Measurements from ENCODE around the gene PTPRM.
A peak's percentile ranks its signal among the peaks of the same experiment; 100 is the strongest.

The PTPRM gene

DNA sequence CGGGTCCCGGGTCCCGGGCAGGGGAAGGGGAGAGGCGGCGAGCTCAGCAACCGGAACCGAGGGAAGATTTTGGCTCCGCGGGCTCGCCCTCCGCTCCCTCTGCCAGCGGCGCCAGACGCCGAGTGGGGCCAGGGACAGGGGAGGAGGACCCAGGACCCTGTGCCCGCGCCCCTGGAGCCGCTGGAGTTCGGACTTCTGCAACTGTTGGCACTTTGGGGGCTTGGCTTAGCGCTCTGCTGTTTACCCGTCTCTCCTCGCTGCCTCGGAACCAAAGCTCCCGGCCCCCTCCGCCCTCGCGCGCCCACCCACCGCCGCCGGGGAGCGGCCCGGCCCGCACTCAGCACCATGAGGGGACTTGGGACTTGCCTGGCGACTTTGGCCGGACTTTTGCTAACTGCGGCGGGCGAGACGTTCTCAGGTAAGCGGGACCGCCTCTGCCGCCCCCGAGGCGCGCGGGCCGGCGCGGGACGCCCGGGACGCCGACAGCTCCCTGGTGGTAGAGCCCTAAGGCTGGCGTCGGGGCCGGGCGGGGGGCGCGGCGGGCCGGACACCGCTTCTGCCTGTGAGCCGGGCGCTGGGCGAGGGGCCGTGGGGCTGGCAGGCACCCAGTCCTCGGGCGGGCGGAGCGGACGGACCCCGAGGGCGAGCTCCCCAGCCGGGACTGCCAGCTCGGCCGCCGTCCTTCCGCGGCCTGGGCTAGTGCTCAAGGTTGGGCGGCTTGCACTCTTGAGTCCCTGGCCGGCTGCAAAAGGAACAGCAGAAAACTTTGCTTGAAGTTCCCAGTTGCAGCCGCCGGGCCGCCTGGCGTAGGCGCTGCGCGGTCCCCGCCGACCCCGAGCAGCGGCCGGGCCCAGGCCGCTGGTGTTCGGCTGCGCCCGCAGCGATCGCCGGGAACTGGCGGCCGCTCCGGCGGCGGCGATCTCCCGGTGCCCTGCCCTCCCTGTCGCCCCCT is 634 bp downstream of the PTPRM start:
- peak; percentile 33 to 37 for DNase-seq

DNA sequence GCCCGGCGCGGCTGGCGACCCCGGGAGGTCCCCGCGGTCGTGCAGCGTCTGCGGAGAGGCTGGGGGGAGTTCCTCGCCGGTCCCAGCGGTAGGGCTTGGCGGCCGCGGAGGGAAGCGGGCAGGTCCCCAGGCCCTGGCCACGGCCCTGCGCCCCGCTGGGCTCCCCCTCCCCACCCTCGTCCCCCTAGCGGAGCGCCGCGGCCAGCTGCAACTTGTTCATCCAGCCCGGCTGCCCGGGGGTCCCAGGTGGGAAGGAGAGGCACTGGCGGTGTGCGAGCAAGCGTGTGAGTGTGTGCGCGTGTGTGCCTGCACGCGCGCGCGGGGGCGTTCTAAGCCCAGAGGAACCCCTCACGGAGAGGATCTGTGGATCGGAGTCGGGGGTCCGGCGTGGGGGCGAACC is 1.3 kb downstream of the PTPRM start:
- DNase-seq = no peak

DNA sequence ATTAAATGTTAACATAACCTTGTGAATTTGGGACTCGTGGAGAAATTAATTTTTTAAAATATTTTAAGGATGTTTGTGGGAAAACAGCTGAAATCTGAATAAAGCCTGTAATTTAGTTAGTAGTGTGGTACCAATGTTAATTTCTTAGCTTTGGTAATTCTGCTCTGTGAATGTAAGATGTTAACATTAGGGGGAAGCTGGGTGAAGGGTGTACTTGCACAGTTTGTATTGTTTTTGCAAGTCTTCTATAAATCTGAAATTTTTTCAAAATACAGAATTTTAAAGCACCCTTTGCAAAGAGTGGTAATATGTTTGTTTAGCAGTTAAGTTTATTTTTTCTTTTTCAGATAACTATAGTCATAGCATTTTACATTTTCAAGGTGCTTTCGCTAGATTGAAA is 4.5 kb downstream of the PTPRM start:
- DNase-seq = no peak

- no peak for DNase-seq
These were observed 5.7 kb downstream of the PTPRM start for GRCh38 chr18:7572822-7573221.

GRCh38 chr18:7575465-7576028 is 8.4 kb downstream of the PTPRM start:
- DNase-seq = no peak

DNA sequence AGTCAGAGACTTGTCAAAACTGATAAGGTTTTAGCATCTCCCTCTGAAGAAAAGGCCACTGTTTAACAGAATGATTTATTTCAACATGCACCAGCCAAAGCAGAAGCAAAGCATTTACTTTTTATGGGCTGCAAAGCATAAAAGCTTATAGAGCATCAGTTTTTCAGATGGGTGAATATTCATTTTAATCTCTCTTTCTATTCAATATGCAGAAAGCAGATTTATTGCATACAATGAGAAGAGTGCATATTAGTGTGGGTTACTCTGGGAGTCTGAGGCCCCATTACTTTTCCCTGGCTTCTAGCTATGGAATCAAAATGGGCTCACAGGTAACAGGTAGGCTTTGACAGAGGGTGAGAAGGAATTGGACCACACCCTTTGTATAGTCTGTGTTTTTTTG is 9.0 kb downstream of the PTPRM start:
- no peak for DNase-seq

DNA sequence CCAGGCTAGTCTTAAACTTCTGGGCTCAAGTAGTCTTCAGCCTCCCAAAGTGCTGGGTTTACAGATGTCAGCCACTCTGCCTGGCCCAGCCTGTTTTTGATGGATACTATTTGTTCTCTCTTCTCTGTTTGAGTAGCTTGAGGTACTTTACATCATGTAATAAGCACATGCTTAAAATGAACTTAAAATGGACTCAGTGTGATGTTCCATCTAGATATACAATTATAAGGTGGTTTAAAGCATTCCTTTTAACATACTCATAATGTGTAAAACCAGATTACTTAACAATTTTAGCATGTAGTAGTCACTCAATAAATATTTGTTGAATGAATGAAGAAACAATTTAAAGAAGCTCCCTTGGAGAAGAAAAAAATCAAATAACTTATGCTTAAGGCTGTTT is 9.6 kb downstream of the PTPRM start:
- no peak for DNase-seq

GRCh38 chr18:7577706-7578105 is 10.6 kb downstream of the PTPRM start:
- DNase-seq = no peak

GRCh38 chr18:7579176-7579917 is 12.2 kb downstream of the PTPRM start:
- no peak for DNase-seq

DNA sequence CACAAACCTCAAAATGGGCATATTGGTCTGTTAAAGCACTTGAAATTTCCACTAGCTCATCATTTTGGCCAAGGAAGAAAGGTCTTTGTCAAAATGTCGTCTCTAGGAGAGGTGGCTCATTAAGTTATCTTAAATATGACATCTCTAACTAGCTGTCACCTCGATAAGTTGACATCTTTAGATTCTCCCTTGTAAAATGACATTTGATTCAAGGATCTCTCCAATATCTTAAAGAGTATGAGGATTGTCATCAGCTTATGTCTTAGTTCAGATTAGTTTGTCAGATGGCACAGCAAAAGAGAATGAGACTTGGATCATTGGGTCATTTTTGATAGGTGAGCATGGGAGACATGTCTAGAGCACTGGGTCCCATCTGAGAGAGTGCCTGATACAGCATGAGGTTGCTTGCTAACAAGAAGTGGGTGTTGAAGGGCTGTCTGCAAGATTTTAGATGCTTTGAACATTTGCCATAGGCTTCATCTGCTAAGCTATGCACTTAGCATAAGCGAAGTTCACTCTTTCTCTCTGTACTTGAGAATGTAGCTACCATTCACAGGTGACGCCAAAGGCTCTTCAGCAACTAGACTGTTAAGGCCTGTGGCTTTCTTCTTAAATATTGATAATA is 12.9 kb downstream of the PTPRM start:
- DNase-seq = no peak

DNA sequence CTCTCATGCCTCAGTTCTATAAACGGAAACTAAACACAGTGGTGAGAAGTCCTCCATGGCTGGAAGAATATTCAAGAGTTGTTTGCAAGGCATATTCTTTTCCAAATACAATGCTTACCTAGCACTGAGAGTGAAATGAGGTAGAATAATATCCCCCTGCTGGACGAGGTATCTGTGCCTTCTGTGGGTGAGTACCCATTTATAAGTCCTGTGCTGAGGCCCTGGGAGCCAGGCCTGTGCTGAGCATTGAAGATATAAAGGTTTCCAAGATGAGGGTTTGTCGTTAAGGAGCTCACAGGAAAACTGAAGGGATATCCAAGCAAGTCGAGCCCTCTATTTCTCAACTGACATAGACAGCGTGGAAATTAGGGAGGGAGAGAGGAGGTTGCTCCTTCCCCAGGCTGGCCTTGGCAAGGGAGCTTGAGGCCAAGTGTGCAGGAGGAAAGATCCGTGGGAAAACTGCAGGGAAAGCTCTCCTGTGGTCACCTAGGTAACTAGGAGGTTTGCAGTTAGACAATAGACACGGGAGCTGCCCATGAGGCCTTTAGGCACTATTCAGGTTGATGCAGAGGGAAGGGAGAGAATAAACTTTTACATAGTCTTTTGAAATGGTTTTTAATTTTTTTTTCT is 17.6 kb downstream of the PTPRM start:
- DNase-seq = no peak

DNA sequence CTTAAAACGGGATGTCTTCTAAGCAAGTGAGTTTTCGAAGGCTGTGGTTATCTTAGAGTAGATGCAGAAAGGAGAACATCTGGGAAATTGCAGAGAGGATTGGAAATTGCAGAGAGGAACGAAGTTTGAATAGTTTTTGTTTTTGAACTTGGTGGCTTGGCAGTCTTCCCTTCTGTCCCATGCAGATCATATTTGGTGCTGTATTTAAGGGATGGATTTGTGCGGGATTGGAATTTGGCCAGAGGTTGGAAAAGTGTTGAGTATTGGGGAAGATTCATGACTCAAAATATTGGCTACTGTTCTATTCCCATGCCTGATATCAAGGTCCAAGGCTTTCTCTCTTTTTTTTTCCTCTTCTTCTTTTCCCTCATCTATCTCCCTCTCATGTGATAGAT is 18.2 kb downstream of the PTPRM start:
- no peak for DNase-seq

DNA sequence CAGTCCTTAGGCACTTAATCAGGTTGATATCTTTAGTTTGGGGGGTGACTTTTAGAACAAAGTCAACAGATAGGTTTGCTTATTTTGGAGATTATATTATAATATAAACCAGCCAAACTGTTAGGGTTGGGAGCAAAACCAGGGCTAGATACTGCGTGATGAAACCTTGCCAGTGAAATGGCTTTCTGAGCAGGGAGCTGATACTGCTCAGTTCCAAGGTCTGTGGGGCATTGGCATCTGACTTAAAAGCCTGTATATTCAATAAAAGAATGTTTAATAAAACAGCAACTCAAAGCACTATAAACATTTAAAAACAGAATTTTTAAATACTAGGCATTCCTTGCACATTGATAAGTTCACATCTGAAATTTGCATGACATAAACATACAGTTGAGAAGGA is 19.3 kb downstream of the PTPRM start:
- no peak for DNase-seq

- DNase-seq = peak; percentile 14 to 22
These were observed 23.9 kb downstream of the PTPRM start for GRCh38 chr18:7590826-7591560.

DNA sequence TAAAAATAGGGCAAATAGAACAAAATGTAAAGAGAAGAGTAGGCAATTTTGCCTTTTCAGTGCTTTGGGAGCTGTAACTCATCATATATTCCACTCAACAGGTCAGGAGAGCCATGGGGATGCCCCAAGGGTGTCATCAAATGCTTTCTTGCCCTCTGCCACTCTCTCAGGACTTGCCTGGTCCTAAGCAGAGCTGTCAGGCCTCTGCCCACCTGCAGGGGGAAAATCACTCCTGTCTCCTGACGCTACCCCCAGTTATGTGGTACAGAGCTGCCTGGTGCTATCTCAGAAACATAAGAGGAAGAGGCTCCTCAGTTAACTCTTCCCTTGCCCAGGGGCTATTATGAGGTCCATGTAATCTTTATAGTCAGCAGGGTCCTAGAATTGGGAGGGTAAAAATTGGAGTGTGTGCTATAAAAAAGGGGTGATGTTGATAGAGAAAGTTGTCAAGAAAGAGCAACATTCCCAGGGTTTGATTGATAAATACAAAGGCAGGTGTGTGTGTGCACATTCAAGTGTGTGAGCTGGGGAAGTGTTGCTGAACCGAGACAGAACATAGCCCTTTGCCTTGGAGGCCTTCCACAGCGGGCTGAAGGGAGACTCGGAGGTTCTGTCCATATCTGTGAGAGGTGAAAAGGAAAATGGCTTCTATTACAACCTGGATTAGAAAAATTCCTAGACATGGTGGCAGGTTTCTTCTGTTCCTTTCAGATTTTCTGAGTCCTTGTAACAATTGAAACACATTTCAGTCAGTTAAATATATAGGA is 25.4 kb downstream of the PTPRM start:
- no peak for DNase-seq

- DNase-seq = no peak
These were observed 26.2 kb downstream of the PTPRM start for GRCh38 chr18:7593218-7593819.

- no peak for DNase-seq
These were observed 29.0 kb downstream of the PTPRM start for GRCh38 chr18:7596147-7596546.

DNA sequence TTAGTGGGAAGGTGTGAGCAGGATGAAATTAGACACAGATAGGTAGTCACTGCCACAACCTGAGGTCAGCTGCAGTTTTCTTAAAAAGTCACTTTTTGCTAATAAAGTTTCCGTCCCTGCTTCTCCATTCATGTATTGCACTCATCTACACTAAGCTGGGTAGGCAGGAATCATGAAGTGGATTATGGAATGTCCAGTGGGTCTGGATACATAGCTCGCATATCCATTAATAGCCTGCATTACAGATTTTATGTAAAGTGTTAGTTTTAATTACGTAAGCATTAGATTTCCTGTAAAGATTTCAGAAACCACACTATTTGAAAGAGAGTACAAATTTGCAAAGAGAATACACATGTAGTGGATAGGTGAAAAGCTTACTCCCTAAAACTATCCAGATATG is 30.4 kb downstream of the PTPRM start:
- DNase-seq = no peak

- DNase-seq = no peak
These were observed 31.3 kb downstream of the PTPRM start for GRCh38 chr18:7598167-7599047.

GRCh38 chr18:7600036-7600435 is 32.9 kb downstream of the PTPRM start:
- no peak for DNase-seq
